Upper lobe of left lung (tissue), 6 donors: ENCODE results near the gene CES2. TPM values are rescaled to one million over a fixed set of nuclear protein-coding genes. Genes with fewer than 3 reads are reported as not detected.
A peak's percentile ranks its signal among the peaks of the same experiment; 100 is the strongest.

Source experiments
- ATAC-seq, 2 donors: fragments of 200-7000 bp; cut with Tn5 transposase; one replicate each; pipeline ENCODE4 v1.9.1; 2022; ENCODE audit warnings: mild to moderate bottlenecking in 2 of 2, moderate library complexity in 2 of 2; ENCODE audit not compliant: low FRiP score in 2 of 2
- DNase-seq, 2 donors: peaks; one replicate each; pipeline ENCODE4 v3.0.0-alpha.2; 2019 to 2020
- H3K27ac ChIP-seq, 4 donors: fragments of 200-600 bp; sonication (generic); one replicate each; pipeline ENCODE4 v1.5.1; 2016 to 2019
- H3K27me3 ChIP-seq, 4 donors: fragments of 200-600 bp; sonication (generic); one replicate each; pipeline ENCODE4 v1.5.1; 2017 to 2019
- H3K36me3 ChIP-seq, 4 donors: fragments of 200-600 bp; sonication (generic); one replicate each; pipeline ENCODE4 v1.5.1; 2016 to 2019
- H3K4me1 ChIP-seq, 4 donors: fragments of 200-600 bp; sonication (generic); one replicate each; pipeline ENCODE4 v1.5.1; 2018 to 2019
- H3K4me3 ChIP-seq, 4 donors: fragments of 200-600 bp; sonication (generic); one replicate each; pipeline ENCODE4 v1.5.1; 2017 to 2019; ENCODE audit warnings: mild to moderate bottlenecking in 2 of 4, moderate library complexity in 1 of 4
- H3K9me3 ChIP-seq, 4 donors: fragments of 200-600 bp; sonication (generic); one replicate each; pipeline ENCODE4 v1.5.1; 2018 to 2019
- CTCF ChIP-seq, 6 experiments: fragments of 450-650 bp in 4 of 6; fragments of 200-600 bp in 2 of 6; sonication (generic) in 2 of 6; IDR thresholded peaks; one replicate each; pipeline ENCODE4 v1.5.1; 2016 to 2019; ENCODE audit warnings: antibody characterized with exemption in 6 of 6
- EP300 ChIP-seq, 4 donors: sonication (generic); formaldehyde crosslinking; IDR thresholded peaks; one replicate each; pipeline ENCODE4 v1.5.1; 2017; ENCODE audit warnings: antibody characterized with exemption in 4 of 4, control low read depth in 2 of 4
- POLR2A ChIP-seq, 4 donors: fragments of 450-650 bp; IDR thresholded peaks; one replicate each; pipeline ENCODE4 v1.5.1; 2016 to 2017; ENCODE audit warnings: antibody characterized with exemption in 4 of 4, mild to moderate bottlenecking in 2 of 4
- POLR2AphosphoS5 ChIP-seq, 2 donors: sonication (generic); formaldehyde crosslinking; IDR thresholded peaks; one replicate each; pipeline ENCODE4 v1.5.1; 2017; ENCODE audit warnings: antibody characterized with exemption in 2 of 2
- WGBS, 2 donors: methylation state at CpG; one replicate each; pipeline ENCODE4 v1.1.5; 2017 to 2018; 5-methylcytosine and 5-hydroxymethylcytosine counted together
- total RNA-seq, 6 donors: library from RNA; depleted of rRNA in 4 of 6; stranded (reverse); fragments of >200 nt in 4 of 6; gene quantifications; one replicate each; pipeline versions ENCODE4 v1.1.0 to v1.2.1, GENCODE V29; 2016 to 2021
- donor health status: DM: no; HTN: no; CAD: no; lungs with moderate emphysema.
- donor health status: DM: no; HTN: yes; CAD: no; lungs with severe emphysema.

CES2 gene
- total RNA-seq, 6 donors from 2014 or later = 32.2 to 76.1 (median 46.5) TPM

GRCh38 chr16:66899310-66899944, 35.9 kb upstream of the CES2 start:
- Histone ChIP-seq H3K36me3 (no peaks in the 10 kb centered on the region), H3K9me3 (no peaks in the 10 kb centered on the region), H3K27ac (peak overlapping the region; percentile 62 to 85 (median 78)), H3K4me3 (no peak overlapping the region), H3K4me1 (peaks cover 26 to 34% (median 30%) of the 10 kb centered on the region in 4 donors), H3K27me3 (no peaks in the 10 kb centered on the region)
- DNase-seq (no peak), ATAC-seq (peak in 1 of 2 donors; percentile 22)
- TF ChIP-seq POLR2A (IDR thresholded peaks at IDR 0.05) (no peak), POLR2AphosphoS5 (IDR thresholded peaks at IDR 0.05) (no peak), EP300 (IDR thresholded peaks at IDR 0.05) (no peak), CTCF (IDR thresholded peaks at IDR 0.05) (no peak)
- 61 to 81% methylated on average over 4 to 6 of the region's 6 CpGs for WGBS, 2 donors

DNA sequence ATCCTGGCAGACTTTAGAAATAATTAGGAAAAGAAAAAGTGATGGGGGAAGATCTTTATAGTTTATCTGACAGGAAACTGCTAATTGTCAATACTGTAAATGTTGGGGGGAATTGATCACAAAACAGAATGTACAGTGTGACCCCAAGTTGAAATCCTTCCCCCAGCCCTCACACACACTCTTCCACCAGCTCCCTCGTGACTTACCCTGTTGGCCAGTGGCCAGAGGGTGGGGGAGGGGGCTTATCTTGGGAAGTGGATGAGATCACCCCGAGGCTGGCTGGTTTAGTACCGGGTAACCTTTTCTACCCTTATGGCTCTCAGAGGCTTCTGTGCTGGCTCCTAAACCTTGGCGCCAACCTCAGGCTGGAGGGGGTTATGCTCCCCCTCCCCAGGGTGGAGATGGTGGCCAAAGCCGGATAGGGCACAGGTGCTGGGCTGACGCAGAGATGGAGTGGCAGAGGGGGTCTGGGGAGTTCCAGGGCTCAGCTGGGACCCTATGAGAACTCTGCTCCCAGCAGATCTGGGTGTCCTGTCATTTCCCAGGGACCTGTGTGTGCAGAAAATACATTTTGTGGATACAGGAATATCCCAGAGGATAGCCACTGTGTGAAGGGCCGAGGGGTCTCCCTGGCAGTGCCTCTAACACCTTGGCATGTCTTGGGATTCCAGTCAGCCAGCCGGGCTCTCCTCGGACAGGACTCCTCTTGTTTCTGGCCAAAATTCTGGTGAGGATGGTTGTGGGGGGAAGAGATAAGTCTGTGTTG, 35.2 kb upstream of the CES2 start:
- peak; percentile 21 to 60 for ATAC-seq
- 36 to 40% methylated on average over 6 to 9 of the region's 9 CpGs for WGBS, 2 donors

DNA sequence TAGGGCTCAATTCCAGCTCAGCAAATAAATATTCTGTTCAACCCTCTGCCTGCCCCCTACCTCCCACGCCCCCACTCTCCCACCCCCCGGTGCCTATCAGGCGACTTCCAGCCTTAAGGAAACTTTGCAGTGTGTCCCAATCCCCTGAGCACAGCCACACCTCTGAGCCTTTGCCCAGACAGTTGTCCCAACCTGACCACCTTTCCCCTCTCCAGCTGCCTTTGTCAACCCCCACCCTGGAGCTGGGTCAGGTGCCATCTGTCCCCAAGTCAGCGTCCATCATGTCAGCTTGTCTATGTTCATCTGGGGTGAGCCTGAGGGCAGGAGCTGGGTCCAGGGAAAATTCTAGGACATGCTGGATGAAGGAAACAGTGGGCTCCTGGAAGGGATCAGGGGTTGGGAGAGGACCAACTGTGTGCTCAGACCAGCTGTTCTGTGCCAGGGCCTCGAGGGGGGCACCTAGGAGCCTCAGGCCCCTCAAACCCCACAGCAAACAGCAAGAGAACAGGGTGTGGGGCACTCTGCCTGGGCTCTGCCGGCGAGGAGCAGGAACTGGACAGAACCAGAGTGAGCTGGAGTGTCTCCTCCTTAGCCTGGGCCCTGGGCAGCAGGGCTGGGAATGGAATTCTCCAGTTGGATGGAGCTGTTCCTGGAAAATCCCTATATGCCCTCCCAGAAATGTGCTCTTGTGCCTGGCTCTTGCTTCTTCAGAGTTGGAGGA, 34.4 kb upstream of the CES2 start:
- TF ChIP-seq POLR2A (IDR thresholded peaks at IDR 0.05) = no peak
- no peak for TF ChIP-seq POLR2AphosphoS5 (IDR thresholded peaks at IDR 0.05)
- H3K27me3 ChIP-seq = no peaks in the 10 kb centered on the region
- no peak overlapping the region for H3K4me3 ChIP-seq
- DNase-seq (peak in 1 of 2 donors; percentile 72), ATAC-seq (peak in 1 of 2 donors; percentile 41)
- no peaks in the 10 kb centered on the region for H3K36me3 ChIP-seq
- peak overlapping the region; percentile 62 to 85 (median 78) for H3K27ac ChIP-seq
- H3K4me1 ChIP-seq = peaks cover 36 to 43% (median 39%) of the 10 kb centered on the region in 4 donors
- 46% methylated on average over 5 to 7 of the region's 7 CpGs for WGBS, 2 donors
- H3K9me3 ChIP-seq = no peaks in the 10 kb centered on the region

More for the DNA sequence above, 35.2 kb upstream of the CES2 start:
- H3K36me3 ChIP-seq = no peaks in the 10 kb centered on the region
- no peaks in the 10 kb centered on the region for H3K27me3 ChIP-seq
- H3K9me3 ChIP-seq = no peaks in the 10 kb centered on the region
- H3K4me3 ChIP-seq = no peak overlapping the region
- peak in 1 of 2 donors; percentile 82 for DNase-seq
- peak overlapping the region; percentile 62 to 85 (median 78) for H3K27ac ChIP-seq
- TF ChIP-seq POLR2A (IDR thresholded peaks at IDR 0.05) (peak in 1 of 4 donors; percentile 24), CTCF (IDR thresholded peaks at IDR 0.05) (no peak), EP300 (IDR thresholded peaks at IDR 0.05) (peak in 2 of 4 donors; percentile 29 to 56), POLR2AphosphoS5 (IDR thresholded peaks at IDR 0.05) (peak in 1 of 2 donors; percentile 48)
- peaks cover 28 to 37% (median 33%) of the 10 kb centered on the region in 4 donors for H3K4me1 ChIP-seq

GRCh38 chr16:66901626-66902025, 33.7 kb upstream of the CES2 start:
- peaks cover 36 to 43% (median 40%) of the 10 kb centered on the region in 4 donors for H3K4me1 ChIP-seq
- TF ChIP-seq EP300 (IDR thresholded peaks at IDR 0.05) (no peak), POLR2AphosphoS5 (IDR thresholded peaks at IDR 0.05) (no peak), CTCF (IDR thresholded peaks at IDR 0.05) (no peak), POLR2A (IDR thresholded peaks at IDR 0.05) (no peak)
- H3K27me3 ChIP-seq = no peaks in the 10 kb centered on the region
- H3K4me3 ChIP-seq = no peak overlapping the region
- ATAC-seq = no peak
- H3K36me3 ChIP-seq = no peaks in the 10 kb centered on the region
- WGBS, 2 donors = 83 to 96% methylated on average over 5 to 10 of the region's 10 CpGs
- H3K9me3 ChIP-seq = no peaks in the 10 kb centered on the region
- no peak for DNase-seq
- peak overlapping the region in 3 of 4 donors; percentile 73 to 85 (median 83) for H3K27ac ChIP-seq
